CD4-positive, alpha-beta T cell treated with Interleukin-15 for 1 hour (primary cell): ENCODE results near the gene TMEM9B.
"Not testable (repeated sequence)": the region's sequence is repeated elsewhere in the genome, so short reads cannot be mapped to it uniquely, and the experiment has no call there.

ENCODE experiments used
- DNase-seq: peaks from one replicate; pipeline ENCODE4 v3.0.0-alpha.2; 2020

TMEM9B gene

GRCh38 chr11:8971924-8972316, 7.7 kb upstream of the TMEM9B start:
- DNase-seq: no peak

- DNase-seq: no peak
Measured at GRCh38 chr11:8971196-8971923, 7.1 kb upstream of the TMEM9B start.

- no peak for DNase-seq
Measured at GRCh38 chr11:8967184-8967583, 2.9 kb upstream of the TMEM9B start.

DNA sequence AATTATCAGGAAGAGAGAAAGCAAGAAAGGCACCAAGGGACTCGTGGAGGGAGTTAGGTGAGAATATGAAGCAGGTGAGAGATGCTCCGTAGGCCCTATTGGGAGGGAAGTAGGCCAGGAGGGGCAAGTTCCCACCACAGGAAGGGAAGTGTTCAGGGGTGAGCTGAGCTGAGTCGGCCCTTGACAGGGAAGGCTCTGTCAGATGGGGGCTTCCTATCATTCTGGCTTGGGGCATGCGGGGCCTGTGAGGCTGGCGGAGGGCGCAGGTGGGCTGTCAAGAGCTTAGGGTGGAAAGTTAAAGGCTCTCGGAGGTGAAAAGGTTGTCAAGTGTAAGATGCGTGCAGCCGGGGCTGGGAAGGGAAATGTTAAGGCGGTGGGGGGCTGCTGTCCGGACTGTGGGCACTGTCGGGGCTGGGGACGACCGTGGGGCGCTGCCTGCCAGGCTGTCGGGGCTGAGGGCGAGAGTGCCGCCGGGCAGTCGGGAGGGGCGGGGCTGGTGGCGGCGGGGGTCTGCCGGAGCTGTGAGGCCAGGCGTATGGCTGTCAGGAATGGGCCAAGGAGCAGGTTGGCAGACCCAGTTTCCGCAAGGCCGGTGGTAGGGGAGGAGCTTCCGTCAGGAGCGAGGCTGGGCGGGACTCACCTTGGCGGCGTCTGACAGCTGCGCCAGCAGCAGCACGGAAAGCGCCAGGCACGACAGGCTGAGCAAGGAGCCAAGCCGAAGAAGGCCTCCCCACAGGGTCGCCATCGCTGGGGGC, 496 bp downstream of the TMEM9B start:
- peak; percentile 79 for DNase-seq

- DNase-seq: no peak
Measured at GRCh38 chr11:8962841-8963240, 1.4 kb downstream of the TMEM9B start.

DNA sequence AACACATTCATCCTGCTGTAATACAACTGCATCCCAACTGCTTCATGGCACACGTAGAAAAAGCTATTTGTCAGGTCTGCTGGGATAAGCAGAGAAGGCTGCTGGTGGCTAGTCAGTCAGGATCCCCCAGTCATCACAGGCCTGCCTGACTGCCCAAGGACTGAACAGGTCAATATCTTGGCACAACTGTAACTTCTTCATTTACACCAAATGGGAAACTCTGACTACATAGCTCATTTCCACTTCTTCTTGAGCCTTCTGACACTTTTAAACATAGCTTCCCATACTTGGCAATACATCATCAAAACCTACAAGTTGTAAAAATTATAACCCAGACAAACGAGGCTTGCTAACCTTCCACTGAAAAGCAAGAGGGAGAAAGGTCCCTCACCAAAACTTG, 2.8 kb downstream of the TMEM9B start:
- no peak for DNase-seq

GRCh38 chr11:8959546-8960166, 4.6 kb downstream of the TMEM9B start:
- DNase-seq: no peak

DNA sequence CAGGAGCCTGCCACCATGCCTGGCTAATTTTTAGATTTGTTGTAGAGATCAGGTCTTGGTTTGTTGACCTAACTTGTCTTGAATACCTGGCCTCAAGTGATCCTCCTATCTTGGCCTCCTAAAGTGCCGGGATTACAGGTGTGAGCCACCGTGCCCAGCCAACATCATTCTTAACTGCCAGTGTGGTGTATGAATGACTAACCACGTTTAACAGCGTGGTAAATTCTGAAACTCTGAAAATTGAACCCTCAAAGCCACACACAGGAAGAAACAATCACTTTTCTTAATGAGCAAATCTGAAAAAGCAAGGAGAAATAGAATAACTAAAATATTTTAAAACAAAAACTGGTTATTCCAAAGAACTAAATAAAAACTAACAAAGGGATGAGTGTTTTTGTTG, 7.4 kb downstream of the TMEM9B start:
- DNase-seq: no peak

DNA sequence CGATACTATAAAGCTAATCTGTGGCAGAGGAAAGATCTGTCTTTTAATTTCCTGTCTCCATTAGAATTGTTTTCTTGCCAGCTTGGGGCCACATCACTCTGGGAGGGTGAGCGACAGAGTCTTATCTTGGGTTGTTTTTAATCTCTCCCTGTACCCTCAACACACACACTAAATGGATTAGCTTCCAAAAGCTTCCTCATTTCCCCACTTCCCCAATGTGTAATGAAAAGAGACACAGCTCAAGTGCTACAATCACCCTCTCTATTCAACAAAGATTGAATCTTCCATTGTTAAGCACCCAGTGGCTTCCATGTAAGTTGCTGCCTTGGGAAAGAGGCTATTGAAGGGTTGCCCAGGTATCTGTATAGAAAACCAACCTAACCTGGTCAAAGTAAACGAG, 15.4 kb downstream of the TMEM9B start:
- no peak for DNase-seq

GRCh38 chr11:8947230-8947943, 16.9 kb downstream of the TMEM9B start:
- no peak for DNase-seq

- DNase-seq: no peak
Measured at GRCh38 chr11:8942518-8943066, 21.6 kb downstream of the TMEM9B start, which contains the start of gene ASCL3. ASCL3 (minus strand) TSS chr11:8943016; CDS start chr11:8938161, 4,855 bp downstream.

DNA sequence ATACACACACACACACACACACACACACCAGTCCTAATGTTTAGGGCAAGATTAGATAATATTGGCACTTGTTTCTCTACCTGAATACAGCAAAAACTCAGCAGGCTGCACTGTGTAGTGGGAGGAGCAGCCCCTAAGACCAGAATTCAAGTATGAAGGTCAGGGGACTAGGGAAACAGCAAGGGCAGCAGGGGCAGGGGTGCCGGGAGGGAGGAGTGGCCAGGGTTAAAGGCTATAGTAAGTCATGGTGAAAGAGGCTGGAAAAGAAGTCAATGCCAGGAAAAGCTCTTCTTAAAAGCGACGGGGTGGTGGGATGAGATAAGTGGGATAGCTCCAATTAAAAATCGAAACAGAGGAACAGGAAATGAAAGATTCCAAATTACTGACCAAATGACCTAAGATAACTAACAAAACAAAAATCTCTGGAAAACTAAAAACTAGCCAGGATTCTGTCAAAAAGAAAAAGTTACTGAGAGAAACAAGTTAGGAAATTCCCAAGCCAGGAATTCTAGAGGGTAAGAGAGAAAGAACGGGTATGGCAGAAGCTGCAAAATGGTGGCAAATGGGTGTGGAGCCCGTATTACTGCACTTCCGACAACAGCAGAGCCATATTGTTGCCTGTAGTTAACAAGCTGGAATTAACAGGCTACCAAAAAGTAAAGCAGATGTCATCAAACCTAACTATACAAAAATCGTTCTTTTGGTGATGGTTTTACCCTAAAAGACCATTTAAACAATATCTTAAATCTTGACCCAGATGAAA, 22.7 kb downstream of the TMEM9B start:
- no peak for DNase-seq

- DNase-seq: no peak
Measured at GRCh38 chr11:8937659-8938058, 26.6 kb downstream of the TMEM9B start.

GRCh38 chr11:8937159-8937558, 27.1 kb downstream of the TMEM9B start:
- no peak for DNase-seq

DNA sequence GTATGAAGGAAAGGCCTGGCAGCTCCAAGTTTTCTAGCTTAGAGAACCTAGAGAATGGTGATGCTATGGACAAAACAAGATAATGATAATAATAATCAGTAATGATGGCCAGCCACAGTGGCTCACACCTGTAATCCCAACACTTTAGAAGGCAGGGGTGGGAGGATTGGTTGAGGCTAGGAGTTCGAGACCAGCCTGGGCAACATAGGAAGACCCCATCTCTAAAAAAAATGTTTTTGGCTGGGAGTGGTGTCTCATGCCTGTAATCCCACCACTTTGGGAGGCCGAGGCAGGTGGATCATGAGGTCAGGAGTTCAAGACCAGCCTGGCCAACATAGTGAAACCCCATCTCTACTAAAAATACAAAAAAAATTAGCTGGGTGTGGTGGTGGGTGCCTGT, 28.5 kb downstream of the TMEM9B start:
- DNase-seq: not testable (repeated sequence)

GRCh38 chr11:8934742-8935488, 29.3 kb downstream of the TMEM9B start:
- DNase-seq: no peak

DNA sequence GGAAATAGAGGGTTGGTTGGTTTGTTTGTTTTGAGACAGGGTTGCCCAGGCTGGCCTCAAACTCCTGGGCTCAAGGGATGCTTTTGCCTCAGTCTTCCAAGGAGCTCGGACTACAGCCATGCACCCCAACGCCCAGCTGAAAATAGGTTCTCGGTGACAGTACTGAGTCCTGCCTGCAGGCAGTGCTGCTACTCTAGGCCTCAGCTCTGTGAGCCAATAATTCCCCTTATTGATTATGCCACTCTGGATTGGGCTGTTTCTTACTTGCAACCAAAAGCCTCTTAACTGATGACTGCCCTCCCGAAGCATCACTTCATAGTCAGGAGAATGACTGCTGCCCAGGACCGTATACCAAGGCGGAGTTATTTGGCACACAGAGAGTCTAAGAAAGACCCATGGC, 30.3 kb downstream of the TMEM9B start:
- DNase-seq: no peak

GRCh38 chr11:8932564-8933180, 31.6 kb downstream of the TMEM9B start, which contains the start of gene C11orf16:
C11orf16 (minus strand) TSS chr11:8932947; CDS start chr11:8932308, 639 bp downstream.
- no peak for DNase-seq

- DNase-seq: no peak
Measured at GRCh38 chr11:8930456-8931175, 33.6 kb downstream of the TMEM9B start.

- no peak for DNase-seq
Measured at GRCh38 chr11:8928981-8929615, 35.1 kb downstream of the TMEM9B start.
